Inflammatory macrophage (primary cell): Measurements from ENCODE around the gene SPR.

ENCODE experiments used
- DNase-seq, 2 donors: peaks; one replicate each; pipeline ENCODE4 v3.0.0-alpha.2; 2020 to 2022

Gene SPR

DNA sequence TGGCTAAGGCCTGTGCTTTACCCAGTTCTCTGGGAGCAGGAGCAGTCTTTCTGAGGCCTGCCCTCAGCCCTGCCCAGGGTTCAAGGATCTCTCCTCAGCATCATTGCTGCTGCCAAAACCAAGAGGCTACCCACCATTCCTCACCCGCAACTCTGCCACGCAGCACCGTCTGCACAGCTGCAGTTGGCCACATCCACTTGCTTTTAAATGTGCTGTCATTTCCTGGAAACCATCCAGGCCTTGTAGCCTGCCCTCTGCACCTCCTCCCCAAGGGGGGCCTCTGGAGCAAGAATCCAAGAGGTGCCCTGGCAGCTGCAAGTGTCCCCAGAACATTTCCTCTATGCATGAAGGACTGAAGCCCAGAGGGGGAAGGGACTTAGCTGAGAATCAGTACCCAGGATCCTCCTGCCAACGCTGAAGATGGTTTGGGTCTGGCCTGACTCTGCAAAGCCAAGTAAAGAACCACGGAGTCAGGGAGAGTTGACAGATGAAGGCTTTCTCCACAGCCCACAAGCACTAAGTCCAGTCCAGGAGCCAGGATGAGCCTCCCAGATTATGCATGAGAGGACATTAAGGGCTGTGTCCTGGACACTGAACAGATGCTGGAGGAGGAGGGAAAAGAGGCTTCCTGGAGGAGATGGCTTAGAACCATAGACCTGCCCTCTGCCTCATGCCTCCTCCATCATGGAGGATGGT lies 45.0 kb downstream of the SPR start:
- no peak for DNase-seq

DNA sequence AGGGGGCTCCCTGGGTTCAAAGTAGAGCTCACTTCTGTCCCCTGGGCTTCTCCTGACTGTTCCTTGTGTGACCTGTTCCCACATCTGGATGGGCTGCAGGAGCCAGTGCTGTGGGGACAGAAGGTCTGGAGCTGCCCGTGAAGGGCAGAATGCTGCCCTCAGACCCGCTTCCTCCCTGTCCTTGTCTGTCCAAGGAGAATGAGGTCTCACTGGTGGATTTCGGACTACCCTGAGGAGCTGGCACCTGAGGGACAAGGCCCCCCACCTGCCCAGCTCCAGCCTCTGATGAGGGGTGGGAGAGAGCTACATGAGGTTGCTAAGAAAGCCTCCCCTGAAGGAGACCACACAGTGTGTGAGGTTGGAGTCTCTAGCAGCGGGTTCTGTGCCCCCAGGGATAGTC lies 45.6 kb downstream of the SPR start:
- no peak for DNase-seq

DNA sequence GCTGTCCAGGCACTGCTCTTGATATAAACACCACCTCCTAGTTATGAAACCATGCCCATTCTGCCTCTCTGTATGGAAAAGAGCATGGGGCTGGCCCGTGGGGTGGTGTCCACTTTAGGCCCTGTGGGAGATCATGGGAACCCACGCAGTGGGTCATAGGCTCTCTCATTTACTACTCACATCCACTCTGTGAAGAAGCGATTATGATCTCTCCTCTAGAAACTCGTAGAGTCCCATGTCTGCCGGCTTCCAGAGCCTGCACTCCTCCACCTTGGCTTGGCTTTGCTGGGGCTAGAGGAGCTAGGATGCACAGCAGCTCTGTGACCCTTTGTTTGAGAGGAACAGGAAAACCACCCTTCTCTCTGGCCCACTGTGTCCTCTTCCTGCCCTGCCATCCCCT lies 46.0 kb downstream of the SPR start:
- DNase-seq, result no peak

DNA sequence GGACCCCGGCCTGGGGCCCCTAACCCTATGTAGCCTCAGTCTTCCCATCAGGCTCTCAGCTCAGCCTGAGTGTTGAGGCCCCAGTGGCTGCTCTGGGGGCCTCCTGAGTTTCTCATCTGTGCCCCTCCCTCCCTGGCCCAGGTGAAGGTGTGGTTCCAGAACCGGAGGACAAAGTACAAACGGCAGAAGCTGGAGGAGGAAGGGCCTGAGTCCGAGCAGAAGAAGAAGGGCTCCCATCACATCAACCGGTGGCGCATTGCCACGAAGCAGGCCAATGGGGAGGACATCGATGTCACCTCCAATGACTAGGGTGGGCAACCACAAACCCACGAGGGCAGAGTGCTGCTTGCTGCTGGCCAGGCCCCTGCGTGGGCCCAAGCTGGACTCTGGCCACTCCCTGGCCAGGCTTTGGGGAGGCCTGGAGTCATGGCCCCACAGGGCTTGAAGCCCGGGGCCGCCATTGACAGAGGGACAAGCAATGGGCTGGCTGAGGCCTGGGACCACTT lies 46.5 kb downstream of the SPR start:
- DNase-seq, result no peak

DNA sequence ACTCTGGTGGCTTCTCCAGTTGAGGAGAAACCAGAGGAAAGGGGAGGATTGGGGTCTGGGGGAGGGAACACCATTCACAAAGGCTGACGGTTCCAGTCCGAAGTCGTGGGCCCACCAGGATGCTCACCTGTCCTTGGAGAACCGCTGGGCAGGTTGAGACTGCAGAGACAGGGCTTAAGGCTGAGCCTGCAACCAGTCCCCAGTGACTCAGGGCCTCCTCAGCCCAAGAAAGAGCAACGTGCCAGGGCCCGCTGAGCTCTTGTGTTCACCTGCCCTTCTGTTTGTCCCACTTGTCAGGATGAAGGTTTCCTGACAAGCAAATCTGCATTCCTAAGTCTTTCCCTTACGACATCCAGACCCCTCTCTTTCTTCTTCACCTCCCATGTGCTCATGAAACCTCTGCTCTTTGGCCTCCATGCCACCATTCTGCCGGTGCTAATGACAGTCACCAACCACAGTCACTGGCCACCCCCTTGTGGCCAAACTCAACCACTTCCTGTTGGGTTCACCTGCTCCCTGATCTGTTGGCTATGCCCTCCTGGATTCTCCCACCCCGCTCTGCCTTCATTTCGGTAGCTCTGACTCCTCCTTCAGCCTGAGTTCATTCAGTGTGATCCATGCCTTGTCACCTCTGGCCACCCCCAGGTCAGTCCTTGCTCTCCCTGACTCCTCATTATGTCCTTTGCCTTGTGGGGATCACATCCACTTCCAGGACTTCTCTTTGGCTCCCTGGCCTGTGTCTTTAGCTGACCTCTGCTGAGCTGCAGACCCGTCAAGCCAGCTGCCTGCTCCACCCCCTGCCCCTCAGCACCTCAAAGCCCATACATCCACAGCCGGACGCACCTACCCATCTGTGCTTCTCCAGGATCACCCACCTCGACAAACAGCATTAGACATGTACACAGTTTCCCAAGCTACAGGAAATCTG lies 47.7 kb downstream of the SPR start:
- DNase-seq, result peak in 1 of 2 donors; percentile 32

DNA sequence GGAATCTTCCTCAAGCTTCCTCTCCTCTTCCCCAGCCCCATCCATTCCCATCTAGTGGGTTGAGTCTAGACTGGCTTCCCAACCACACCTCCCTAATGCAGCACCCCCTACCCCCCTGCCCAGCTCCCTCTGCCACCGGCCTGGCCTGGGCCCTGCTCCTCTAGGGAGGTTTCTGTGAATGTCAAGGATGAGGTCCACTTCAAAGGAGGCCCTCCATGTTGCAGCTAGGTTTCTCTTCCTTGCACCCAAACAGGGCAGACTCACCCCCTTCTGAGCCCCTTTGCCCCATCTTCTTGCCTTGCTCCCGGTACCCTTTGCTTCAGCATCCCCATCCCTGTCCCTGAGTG lies 48.4 kb downstream of the SPR start:
- no peak for DNase-seq

DNA sequence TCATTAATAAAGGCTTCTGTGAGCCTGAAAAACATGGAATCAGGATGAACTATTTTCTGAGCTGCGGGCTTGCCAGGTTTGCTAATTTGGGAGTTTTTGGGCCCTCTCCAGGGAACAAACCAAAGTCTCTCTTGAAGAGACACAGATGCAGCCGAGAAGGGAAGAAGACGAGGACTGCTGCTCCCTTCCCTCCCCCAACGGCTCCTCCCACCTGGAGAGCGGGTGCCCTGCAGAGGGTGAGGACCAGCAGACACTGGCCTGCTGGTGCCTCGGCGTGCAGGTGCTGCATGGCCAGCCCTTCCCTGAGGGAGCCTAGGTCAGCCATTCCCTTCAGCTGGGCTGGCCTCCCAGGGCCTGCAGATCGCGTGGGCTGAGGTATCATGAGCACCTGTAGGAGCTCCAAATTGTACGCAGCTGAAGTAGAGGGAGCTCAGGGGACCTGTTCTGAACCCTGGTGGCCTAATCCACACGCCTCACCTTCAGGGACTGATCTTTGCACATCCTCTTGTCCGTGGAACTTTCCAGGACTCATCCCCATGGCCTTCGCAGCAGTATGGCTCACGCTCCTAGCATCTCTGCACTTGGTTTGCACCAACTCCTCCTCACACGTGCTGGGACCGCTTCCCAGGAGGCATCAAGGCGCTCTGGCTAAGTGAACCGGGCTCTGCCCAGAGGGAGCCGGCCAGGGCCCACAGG lies 49.6 kb downstream of the SPR start:
- DNase-seq, result no peak

DNA sequence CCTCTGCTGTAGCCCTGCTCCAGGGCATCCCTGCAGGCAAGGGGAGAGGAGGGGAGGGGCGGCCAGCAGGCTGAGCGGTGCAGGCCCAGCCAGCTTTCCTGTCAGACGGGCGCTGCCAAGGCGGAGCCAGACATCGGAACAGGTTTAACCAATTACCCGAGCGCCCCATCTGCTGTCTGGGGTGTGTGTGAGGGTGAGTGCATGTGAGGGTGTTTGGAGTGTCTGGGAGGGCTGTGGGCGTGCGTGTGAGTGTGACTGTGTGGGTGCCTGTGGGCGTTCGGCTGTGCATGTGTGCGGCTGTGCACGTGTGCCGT lies 50.1 kb downstream of the SPR start:
- DNase-seq, result no peak

DNA sequence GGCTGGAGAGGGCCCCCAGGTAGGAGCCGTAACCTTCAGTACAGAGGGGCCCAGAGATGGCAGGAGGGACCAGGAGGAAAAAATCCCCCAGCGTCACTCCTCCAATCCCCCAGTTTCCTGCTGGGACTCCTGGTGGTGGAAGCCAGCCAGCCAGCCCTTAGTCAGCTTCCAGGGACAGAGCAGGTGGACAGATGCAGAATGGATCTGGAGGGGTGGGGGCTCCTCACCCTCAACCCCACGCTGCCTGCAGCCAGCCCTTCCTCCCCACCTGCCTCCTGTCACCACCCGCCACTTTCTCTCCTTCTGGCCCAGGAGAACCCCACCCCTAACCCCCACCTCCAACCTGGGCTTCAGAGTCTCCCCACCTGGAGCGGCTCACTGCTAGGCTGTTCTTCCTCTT lies 51.2 kb downstream of the SPR start:
- DNase-seq, result no peak

DNA sequence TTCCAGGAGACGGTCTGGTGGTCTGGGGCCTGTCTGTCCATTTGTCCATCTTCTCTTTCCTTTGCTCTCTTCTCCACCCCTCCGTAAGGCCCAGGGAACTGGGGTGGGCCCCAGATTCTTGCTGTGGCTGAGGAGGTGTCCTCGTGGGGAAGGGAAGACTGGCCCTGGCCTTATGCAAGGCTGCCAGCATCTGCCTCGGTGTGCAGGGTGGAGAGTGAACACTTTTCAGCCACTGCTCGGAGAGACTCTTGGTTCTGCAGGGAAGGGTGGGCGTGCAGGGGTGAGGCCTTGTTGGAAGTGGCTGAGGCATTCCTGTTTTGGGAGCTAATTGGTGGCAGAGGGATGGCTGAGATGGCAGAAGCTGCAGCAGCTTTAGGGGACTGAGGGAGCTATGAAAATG lies 53.2 kb downstream of the SPR start:
- no peak for DNase-seq

DNA sequence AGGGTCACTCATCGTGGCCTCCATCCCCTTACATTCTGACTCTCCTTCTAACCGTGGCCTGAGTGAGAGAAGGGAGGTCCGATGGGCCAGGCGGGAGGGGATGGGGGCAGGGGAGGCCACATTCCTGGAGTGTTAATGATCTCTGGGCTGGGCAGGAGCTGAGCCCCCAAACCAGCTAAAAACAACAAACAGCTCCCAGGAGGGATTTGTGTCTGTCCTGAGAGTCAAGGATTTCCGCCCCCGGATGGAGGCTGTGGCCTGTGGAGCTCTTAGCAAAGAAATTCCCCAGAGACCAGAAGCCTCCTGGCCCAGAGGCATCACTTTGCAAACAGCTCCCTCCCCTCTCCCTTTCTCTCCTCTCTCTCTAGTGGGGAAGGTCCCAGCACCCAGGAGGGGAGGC lies 53.6 kb downstream of the SPR start:
- no peak for DNase-seq
